ENCODE data around the gene PSIP1.

GRCh38 chr9:15421532-15421931 is 89.2 kb downstream of the PSIP1 start:
- TF ChIP-seq CTCF (IDR thresholded peaks at IDR 0.05) (no peak), POLR2A (IDR thresholded peaks at IDR 0.05) (no peak)
